Stimulated activated CD4-positive, alpha-beta T cell treated with anti-CD3 and anti-CD28 coated beads, Interleukin-2, amount 100 ng/mL, for 48 hours (primary cell): Measurements from ENCODE around the gene ATG9A.

Experiments used
- DNase-seq, 2 donors: peaks; one replicate each; pipeline ENCODE4 v3.0.0-alpha.2; 2020

Gene ATG9A

GRCh38 chr2:219221957-219222518 lies 7.4 kb downstream of the ATG9A start:
- DNase-seq = no peak

- DNase-seq = no peak
Measured at GRCh38 chr2:219220652-219221402, 8.6 kb downstream of the ATG9A start.

DNA sequence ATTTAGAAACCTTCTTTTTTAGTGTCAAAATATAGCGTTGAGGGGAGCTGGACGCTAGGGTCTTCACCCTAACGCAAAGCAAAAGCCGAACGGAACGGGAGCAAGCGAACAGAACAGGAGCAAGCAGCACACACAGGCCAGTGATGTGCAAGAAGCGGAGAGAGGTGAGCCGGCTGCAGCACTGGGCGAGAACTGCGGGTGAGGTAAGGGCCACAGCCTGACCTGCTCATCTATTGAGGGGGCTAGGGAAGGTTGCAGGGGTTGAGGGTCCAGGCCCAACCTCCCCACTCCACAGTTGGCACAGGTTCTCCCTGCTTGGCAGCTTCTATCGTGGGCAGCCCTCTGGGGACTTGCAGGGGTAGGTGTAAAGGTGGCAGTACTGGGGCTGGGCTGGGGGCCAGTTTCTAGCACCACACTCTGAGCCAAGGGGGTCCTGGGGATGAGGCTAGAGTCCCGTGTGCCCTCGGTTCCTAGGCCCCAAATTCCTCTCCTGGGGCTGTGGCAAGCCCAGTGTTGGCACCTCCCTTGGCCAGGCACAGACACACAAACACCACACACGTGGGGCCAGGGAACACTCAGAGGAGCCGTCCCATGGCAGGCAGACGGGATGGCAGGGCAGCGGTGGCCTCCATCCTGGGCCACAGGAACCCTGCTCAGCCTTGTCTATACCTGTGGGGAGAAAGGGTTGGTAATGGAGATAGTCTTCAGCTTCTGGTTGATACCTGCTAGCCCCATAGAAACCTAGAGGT lies 9.5 kb downstream of the ATG9A start:
- DNase-seq = no peak

DNA sequence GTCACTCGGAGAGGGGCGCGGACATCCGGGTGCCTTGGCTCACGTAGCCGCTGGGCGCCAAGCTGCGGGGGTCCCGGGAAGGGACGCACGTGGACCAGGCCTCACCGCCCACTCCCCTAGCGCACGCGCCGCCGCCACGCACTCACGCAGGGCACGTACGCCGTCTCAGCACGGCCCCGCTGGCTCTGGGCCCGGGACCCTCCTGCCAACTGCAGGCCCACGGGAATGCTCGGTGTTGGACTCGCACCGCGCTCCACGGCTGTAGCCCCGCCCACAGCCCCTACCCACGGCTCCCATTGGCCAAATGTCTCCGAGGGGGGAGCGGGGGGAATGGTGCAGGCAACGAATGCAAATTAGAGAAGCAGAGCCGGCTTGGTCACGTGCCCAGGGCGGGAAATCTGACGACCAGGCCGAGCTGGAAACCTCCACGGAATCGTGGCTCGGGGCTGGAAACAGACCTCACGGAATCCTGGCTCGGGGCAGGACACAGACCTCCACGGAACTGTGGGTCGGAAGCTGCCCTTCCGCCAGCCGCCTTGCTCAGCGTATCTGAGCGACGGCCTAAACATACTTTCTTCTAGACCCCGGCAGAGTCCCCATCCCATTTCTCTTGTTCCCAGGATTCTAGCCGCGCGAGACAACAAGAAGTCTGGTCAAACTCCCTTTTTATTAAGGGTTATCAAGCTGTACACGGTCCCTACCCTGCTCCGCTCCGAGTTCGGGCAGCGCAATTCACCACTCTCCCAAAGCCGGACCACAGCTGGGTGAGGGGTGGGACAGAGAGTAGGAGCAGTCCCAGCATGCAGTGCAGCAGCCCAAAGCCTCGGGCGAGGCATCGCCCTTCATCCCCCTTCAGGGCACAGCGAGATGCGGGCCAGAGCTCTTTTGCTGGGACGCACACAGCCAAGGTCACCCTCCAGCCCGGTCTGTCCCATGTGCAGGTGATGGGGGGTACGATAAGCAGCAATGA lies 10.4 kb downstream of the ATG9A start, which contains the start of gene ABCB6:
TSS of gene ABCB6 (minus strand) at position 227 of the 970 bp plus-strand sequence. CDS start 285 bp downstream, outside the sequence.
- peak; percentile 78 to 86 for DNase-seq

DNA sequence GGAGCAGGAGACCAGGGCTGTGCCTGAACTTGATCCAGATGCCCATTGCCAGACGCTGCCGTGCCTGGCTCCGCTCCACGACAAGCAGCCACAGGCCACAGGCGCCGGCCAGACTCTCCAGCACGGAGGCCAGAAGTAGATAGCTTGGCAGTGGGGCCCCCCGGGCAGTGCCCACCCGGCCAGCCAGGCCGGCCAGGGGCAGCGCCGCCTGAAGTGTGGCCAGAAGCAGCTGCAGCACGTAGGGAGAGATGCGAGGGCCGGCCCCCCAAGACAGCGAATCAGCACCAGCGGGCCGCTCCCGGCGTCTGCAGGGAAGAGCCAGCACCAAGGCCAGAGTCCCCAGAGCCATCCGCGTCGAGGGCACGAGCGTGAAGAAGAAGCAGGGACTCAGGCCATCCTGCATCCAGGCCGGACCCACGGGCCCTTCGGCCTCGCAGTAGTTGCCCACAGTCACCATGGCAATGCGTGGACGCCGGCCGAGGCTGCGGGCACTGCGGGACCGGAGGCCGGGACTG lies 11.2 kb downstream of the ATG9A start:
- DNase-seq = peak; percentile 27 to 30

DNA sequence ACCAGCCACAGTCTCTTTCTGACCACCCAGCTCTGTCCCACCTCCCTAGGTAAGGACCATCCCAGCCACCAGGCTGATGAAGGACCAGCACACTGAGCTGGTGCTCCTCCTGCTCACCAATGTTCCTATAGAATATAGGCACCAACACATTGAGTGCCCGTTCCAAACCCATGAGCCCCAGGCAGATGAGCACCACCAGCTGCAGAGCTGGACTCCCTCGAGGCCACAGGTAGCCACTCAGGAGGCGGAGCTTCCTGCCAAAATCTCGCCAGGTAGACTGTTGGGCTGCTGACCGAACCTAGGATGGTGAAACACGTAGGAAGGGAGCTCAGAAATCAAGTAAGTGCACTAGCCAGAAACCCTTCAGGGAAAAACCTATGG lies 12.9 kb downstream of the ATG9A start:
- DNase-seq = no peak

- DNase-seq = no peak
Measured at GRCh38 chr2:219215871-219216534, 13.4 kb downstream of the ATG9A start.

GRCh38 chr2:219214786-219215185 lies 14.7 kb downstream of the ATG9A start:
- DNase-seq = no peak

- DNase-seq = no peak
Measured at GRCh38 chr2:219214141-219214540, 15.3 kb downstream of the ATG9A start.

DNA sequence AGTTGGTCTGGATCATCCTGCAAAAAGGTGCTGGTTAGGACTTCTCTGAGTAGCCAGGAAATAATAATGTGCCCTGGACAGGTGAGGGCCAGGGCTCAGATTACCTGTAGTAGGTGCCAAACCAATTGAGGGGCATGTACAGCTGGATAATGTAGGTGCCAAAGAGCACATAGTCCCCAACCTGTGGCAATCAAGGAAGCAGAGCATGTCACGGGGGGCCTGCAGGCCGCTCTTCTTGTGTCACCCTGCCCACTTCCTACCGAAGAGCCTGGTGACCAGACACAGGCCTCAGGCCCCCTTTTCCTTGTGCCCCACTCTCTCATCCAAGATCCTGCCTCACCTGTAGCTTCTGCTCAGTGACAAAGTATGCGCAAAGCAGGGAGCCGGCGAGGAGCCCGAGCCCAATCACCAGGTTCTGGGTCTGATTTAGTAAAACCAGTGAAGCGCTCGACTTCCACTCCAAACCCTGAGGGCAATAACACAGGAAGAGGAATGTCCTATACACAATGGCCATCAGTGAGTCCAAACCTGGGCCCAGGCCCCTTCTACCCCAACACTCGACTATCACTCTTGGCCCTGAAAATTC lies 15.9 kb downstream of the ATG9A start:
- no peak for DNase-seq

DNA sequence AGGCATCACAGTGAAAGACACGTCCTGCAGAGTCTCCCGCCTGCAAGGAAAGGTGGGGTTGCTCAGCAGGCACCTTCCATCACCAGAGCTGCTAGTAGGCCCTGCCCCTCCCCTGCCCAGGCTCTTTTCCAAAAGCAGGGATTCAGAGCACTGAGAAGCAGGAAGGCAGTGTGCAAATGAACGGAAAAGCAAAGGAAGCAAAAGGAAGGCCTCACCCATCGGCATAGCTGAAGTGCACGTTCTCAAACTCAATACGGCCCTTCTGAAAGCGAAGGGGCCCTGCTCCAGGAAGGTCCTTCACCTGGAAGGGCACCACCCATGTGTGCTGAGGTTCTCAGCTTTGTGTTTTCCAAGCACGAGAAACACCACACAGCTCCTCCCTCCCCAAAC lies 16.4 kb downstream of the ATG9A start:
- no peak for DNase-seq

- DNase-seq = no peak
Measured at GRCh38 chr2:219210886-219211362, 18.5 kb downstream of the ATG9A start.

GRCh38 chr2:219210196-219210885 lies 19.1 kb downstream of the ATG9A start:
- DNase-seq = no peak

DNA sequence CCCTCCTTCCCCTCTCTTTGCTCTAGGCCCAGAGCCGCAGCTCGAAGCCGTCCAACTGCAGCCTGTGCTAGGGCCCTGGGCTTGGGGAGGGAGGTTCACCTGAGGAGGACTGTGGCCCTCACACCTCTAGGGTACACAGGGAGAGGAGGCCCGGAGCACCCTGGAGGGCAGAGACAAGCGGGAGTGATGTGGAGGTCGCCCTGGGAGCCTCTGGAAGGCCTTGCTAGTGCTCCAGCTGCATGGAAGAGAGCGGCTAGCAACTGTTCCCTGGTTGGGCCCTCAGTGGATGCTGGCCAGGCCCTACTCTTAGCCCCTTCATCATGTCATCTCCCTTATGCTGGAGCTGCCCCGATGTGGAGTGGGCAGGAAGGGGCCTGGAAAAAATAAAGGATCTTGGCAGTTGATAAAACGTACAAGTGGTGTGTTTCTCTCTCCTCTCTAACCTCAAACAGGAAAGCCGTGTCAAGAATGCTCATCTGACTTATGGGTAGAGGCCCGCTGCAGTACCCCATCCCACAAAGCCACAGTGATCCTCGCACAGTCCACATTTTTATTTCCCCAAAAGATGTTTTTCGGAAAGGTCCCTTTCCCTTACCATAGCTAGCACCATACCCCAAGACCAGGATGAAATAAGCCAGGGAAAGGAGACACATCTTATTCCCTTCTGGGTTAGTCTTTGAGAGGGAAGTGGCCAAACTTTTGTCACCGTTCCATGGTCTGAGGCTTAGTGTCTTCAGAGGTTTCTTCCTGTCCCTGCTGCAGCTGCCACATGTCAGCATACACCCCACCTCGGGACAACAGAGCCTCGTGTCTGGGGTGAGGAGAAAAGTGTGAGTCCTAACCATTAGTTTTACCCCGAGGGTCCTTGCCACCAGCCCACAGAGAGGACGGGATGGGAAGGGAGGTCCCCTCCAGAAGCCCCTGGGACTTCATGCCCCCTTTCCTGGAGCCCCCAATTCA lies 19.9 kb downstream of the ATG9A start:
- no peak for DNase-seq

DNA sequence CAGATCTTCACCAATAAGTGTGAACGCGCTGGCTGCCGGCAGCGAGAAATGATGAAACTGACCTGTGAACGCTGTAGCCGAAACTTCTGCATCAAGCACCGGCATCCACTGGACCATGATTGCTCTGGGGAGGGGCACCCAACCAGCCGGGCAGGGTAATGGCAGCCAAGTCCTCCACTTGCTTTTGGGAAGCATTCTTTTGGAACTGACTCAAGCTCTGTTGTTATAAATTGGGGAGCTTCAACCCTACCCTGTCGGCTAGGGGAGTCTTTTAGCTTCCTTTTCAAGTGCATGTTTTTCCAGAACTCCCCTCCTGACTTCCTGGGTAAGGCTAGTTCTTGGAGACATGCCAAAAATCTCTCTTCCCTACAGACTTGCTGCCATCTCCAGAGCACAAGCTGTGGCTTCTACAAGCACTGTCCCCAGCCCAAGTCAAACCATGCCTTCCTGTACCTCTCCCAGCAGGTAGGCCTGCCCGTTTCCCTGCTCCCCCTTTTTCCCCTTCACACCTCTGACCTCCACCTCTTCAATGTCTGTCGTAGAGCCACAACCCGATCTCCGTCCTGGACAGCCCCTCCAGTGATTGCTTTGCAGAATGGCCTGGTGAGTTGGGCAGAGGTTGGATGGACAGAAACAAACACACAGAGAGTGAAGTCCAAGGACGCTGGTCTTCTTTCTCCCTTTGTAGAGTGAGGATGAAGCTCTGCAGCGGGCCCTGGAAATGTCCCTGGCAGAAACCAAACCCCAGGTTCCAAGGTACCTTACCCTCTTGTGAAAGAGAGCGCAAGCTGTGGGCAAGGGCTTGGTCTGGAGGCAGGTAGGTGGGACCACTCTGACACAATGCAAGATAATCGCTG lies 21.3 kb downstream of the ATG9A start:
- DNase-seq = no peak

DNA sequence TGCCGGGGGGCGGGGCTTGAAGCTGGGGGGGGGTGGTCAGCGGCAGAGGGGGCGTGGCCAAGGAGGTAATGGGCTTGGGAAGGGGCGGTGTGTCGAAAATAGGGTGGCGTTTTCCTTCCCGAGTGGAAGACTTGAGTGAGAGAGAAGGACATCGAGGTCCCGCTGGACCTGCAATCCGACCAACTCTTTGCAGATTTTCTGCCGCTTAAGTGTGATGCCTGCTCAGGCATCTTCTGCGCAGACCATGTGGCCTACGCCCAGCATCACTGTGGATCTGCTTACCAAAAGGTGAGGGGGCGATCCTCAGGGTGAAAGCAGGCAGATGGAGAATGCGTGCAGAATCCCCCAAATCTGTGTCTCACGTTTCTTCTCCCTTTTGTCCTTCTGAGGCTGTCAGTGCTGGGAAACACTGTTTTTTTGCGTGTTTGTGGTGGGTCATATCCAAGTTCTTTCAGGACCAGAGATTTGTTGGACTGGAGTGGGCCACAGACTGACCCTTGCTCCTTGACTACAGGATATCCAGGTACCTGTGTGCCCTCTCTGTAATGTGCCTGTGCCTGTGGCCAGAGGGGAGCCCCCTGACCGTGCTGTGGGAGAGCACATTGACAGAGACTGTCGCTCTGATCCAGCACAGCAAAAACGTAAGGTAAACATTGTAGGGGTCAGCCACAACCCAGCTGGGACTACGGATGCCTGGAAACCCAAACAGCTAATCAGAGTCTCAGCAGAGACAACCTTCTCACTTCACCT lies 22.1 kb downstream of the ATG9A start:
- no peak for DNase-seq

DNA sequence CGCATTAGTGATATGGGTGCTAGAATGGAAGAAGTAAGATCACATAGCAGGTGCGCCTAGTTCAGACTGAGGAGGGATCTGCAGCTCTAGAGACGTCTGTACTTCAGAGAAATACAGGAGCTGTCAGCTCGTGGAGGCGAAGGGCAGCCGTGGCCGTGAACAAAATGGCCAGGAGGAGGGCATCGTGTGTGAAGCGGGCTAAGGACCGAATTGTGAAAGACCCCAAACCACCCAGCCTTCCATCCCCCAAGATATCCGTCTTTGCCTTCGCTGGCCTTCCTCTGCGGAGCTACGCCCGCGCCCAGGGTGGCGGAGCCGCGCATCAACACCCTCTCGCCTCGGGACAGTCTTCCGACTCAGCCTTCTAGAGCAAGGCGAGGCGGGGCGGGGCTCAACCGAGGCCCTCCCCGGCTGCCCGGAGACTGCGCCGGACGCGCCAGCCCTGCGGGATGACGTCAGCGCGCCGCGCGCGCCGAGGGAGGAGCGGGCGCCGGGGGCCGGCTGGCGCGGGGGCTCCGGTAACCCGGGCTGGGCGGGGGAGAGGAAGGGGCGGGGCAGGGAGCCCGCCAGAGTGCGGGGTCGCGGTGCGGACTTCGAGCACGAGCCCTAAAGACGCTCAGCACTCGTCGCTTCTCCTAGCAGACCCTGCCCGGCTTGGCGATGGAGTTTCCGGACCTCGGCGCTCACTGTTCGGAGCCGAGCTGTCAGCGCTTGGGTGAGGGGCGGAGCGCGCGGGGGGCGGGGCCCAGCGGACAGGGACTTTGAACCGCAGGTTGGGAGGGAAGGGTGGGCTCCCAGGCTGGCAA lies 22.9 kb downstream of the ATG9A start, which contains the start of gene ZFAND2B:
TSS of gene ZFAND2B (plus strand) at position 455 of the 806 bp plus-strand sequence. CDS start at position 661, 206 bp downstream.
- peak; percentile 92 to 95 for DNase-seq
